Fibroblast of mammary gland (primary cell): Measurements from ENCODE around the gene WDR70.
"Not testable (repeated sequence)": the region's sequence is repeated elsewhere in the genome, so short reads cannot be mapped to it uniquely, and the experiment has no call there.

ENCODE experiments used
- DNase-seq: peaks from one replicate; pipeline ENCODE4 v3.0.0-alpha.2; 2010; ENCODE audit warnings: low read depth
- H3K4me3 ChIP-seq: 2 replicates; pipeline ENCODE4 v1.5.1; 2011; ENCODE audit warnings: low read depth, mild to moderate bottlenecking, low read length, moderate library complexity; ENCODE audit not compliant: control insufficient read depth
- TF ChIP-seq, protein P1 (sequence below): conservative IDR thresholded peaks from 2 replicates; pipeline ENCODE4 v1.5.1; 2011; ENCODE audit warnings: low read depth, low read length, inconsistent platforms; ENCODE audit not compliant: control insufficient read depth, insufficient read depth

WDR70 gene

DNA sequence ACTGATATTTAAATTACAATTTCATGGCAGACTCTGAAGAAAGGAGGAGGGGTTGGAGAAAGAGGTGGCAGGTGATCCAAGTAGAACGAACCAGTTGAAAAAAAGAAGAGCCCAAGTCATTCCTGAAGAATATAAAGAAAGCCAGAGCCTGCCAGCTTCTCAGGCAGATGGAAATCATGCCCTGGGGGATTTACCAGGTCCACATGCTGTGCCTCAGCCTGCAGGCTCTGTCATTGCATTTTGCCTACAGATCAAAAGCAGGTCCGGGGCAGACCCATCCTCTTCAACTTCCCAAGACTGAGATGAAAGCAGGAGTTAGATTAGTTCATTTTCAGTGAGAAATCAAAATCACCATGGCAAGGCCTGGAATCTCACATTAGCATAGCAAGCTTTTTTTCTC lies 412.2 kb downstream of the WDR70 start:
- no peak overlapping the region for H3K4me3 ChIP-seq
- TF ChIP-seq, protein P1, sequence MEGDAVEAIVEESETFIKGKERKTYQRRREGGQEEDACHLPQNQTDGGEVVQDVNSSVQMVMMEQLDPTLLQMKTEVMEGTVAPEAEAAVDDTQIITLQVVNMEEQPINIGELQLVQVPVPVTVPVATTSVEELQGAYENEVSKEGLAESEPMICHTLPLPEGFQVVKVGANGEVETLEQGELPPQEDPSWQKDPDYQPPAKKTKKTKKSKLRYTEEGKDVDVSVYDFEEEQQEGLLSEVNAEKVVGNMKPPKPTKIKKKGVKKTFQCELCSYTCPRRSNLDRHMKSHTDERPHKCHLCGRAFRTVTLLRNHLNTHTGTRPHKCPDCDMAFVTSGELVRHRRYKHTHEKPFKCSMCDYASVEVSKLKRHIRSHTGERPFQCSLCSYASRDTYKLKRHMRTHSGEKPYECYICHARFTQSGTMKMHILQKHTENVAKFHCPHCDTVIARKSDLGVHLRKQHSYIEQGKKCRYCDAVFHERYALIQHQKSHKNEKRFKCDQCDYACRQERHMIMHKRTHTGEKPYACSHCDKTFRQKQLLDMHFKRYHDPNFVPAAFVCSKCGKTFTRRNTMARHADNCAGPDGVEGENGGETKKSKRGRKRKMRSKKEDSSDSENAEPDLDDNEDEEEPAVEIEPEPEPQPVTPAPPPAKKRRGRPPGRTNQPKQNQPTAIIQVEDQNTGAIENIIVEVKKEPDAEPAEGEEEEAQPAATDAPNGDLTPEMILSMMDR: no peak
- no peak for DNase-seq

DNA sequence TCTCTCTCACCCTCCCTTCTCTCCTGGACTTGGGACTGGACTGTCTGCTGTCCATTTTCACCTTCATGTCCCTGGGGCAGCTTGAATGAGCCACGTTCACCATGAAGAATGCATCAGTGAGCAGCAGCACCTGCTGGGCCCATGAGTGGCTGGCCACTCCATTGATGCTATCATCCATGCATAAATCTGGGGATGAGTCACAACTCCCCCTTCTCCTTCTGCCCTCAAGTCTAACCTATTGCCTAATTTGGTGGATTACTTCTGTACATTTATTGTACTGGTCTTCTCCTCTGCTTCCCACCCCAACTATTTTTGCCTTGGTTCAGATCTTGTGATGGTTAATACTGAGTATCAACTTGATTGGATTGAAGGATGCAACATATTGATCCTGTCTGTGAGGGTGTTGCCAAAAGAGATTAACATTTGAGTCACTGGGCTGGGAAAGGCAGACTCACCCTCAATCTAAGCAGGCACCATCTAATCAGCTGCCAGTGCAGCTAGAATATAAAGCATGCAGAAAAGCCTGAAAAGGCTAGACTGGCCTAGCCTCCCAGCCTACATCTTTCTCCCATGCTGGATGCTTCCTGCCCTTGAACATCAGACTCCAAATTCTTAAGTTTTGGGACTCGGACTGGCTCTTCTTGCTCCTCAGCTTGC lies 414.0 kb downstream of the WDR70 start:
- TF ChIP-seq, protein P1: no peak
- peak; percentile 93 for DNase-seq
- H3K4me3 ChIP-seq: no peak overlapping the region

DNA sequence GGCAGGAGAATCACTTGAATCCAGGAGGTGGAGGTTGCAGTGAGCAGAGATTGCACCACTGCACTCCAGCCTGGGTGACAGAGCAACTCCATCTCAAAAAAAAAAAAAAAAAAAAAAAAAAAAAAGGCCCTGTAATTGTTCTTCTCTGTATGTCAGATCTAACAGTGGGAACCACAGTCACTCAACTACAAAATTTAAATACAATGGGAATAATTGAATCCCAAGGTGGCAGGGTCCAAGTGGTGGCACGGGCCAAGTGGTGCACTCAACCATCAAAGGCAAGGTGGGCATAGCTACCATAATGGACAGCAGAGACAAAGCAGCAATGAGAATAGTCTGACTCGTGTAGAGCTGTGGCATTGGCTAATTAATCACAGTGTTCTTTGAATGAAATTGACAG lies 416.2 kb downstream of the WDR70 start:
- not testable (repeated sequence) for H3K4me3 ChIP-seq, DNase-seq

DNA sequence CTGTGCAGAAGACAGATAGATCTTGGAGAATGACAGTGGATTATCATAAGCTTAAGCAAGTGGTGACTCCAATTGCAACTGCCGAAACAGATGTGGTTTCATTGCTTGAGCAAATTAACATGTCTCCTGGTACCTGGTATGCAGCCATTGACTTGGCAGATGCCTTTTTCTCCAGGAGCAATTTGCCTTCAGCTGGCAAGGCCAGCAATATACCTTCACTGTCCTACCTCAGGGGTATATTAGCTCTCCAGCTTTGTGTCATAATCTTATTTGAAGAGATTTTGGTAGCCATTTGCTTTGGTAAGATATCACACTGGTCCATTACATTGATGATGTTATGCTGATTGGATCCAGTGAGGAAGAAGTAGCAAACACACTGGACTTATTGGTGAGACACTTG lies 417.3 kb downstream of the WDR70 start:
- not testable (repeated sequence) for H3K4me3 ChIP-seq, DNase-seq

DNA sequence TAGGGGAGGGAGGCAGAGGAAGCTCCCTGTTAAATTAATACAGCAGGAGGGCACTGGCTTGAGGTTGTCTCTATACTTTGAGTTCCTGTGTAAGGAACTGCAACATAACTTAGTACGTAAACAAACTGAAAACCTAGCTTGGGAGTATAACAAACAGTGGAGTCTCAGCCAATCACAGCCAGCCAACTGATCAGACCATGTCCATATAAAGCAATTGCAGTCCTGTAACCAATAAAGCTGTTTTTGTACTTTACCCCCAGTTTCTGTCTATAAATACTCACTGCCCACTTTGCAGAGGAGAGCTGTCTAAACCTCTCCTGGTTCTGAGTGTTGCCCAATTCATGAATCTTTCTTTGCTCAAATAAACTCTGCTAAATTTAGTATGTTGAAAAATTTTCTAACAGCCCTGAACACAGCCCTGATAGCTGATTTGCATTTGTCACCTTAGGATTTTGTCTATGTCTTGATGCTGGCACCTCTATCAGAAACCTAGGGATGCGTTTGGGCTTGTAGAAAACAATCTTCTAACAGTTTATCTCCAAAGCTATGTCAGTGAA lies 420.8 kb downstream of the WDR70 start:
- DNase-seq: no peak
- H3K4me3 ChIP-seq: no peak overlapping the region
- TF ChIP-seq, protein P1: no peak

DNA sequence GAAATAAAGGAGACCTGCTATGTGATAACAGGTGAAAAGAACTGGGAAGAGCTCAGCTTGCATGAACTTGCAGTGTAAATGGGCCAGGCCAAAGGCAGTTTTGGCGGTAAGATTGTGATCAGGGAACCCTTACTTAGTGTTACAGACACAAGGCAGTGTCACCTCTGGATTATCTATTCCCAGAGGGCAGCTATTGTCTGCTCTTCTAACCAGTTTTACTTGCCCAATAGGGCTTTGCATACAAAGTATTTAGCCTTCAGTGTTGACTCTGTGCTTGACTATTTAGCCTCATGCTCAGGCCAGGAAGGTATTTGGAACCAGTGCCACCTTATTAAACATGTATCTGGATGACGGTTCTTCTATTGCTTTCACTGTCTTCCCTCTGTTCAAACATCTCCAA lies 422.4 kb downstream of the WDR70 start:
- no peak overlapping the region for H3K4me3 ChIP-seq
- TF ChIP-seq, protein P1: no peak

More for the DNA sequence above, 422.4 kb downstream of the WDR70 start:
- no peak for DNase-seq
